NCI-H2081 (cell line): ENCODE results near the gene CBR3.
"Not testable (repeated sequence)": the region's sequence is repeated elsewhere in the genome, so short reads cannot be mapped to it uniquely, and the experiment has no call there.

Experiments used
- DNase-seq, 2 experiments: peaks; one replicate each; lab custom pipeline; 2025; lab: John Stamatoyannopoulos, UW

CBR3 gene

GRCh38 chr21:36120304-36120888 lies 14.5 kb upstream of the CBR3 start:
- no peak for DNase-seq

DNA sequence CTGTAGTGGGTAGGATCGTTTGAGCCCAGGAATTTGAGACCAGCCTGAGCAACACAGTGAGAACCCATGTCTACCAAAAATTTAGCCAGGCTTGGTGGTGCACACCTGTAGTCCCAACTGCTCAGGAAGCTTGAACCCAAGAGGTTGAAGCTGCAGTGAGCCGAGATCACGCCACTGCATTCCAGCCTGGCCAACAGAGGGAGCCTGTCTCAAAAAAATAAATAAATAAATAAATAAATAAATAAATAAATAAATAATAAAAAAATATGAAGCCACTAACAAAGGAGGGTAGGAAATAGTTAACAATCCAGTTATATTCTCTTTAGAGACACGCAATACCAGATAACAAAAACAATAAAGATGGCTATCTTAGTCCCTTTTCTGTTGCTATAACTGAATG lies 11.9 kb upstream of the CBR3 start:
- no peak for DNase-seq

DNA sequence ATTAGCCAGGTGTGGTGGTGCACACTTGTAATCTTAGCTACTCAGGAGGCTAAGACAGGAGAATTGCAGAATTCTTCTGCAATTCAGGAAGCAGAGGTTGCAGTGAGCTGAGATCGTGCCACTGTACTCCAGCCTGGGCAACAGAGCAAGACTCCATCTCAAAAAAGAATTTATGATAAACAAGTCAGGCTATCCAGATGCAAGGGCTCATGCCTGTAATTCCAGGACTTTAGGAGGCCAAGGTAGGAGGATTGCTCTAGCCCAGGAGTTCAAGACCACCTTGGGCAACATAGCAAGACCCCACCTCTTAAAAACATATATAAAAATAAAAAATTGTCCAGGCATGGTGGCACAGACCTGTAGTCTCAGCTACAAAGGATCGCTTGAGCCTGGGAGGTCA lies 10.5 kb upstream of the CBR3 start:
- DNase-seq = no peak

DNA sequence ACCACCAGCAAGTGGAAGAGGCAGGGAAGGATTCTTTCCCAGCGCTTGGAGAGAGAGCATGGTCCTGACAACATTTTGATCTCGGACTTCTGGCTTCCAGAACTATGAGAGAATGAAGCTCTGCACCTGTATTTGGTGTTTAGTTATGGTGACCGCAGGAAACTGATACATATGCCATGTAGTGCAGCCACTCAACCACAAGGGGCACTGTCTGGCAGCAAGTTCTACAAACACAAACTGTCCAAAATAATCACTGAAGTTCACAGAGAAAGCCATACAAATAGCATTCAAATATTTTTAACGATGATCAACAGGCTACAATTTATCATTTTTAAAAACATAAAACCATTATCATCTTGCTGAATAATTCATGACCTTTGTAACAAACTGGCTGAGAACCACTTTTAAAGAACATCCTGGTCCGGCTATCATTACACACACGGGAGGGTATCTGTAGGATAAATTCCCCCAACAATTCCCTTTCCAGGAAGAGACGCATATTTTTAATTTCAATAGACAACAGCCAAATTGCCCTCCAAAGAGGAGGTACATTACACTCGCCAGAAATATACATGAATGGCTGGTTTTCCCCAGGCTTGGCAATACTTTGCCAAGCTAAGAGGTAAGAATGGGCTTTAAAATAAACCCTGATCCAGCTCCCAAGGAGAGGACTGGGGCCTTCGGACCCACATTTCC lies 9.2 kb upstream of the CBR3 start:
- DNase-seq = peak in 1 of 2 experiments; percentile 37

GRCh38 chr21:36126208-36126565 lies 8.7 kb upstream of the CBR3 start:
- no peak for DNase-seq

GRCh38 chr21:36126621-36127110 lies 8.2 kb upstream of the CBR3 start:
- DNase-seq = no peak

DNA sequence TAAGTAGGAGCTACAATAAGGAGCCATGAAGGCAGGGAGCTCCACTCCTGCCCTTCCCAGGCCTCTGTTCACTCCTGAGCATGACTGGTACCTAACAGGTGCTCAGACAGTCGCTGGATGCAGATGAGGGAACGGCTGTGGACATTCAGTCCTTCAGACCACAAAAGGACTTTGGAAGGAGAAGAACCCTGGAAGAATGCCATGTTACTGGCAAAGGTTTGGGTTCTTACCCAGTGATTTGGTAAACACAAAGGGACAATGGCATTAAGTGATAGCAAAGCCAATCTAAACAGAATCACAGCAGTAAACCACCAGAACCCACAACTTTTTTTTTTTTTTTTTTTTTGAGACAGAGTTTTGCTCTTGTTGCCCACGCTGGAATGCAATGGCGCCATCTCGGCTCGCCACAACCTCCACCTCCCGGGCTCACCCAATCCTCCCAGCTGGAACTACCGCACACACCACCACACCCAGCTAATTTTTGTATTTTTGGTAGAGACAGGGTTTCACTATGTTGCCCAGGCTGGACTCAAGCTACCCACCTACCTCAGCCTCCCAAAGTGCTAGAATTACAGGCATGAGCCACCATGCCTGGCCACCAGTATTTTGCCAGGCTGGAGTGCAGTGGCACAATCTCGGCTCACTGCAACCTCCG lies 7.5 kb upstream of the CBR3 start:
- DNase-seq = no peak

- DNase-seq = no peak
Observed at GRCh38 chr21:36127977-36128376, 6.9 kb upstream of the CBR3 start.

GRCh38 chr21:36129219-36129618 lies 5.7 kb upstream of the CBR3 start:
- DNase-seq = no peak

DNA sequence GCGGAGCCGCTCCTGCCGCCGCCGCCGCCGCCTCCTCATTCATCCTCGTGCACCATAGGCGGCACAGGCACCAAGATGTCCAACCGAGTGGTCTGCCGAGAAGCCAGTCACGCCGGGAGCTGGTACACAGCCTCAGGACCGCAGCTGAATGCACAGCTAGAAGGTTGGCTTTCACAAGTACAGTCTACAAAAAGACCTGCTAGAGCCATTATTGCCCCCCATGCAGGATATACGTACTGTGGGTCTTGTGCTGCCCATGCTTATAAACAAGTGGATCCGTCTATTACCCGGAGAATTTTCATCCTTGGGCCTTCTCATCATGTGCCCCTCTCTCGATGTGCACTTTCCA lies 4.5 kb upstream of the CBR3 start:
- DNase-seq = not testable (repeated sequence)

- not testable (repeated sequence) for DNase-seq
Observed at GRCh38 chr21:36130839-36131238, 4.0 kb upstream of the CBR3 start.

- DNase-seq = no peak
Observed at GRCh38 chr21:36132696-36133095, 2.2 kb upstream of the CBR3 start.

DNA sequence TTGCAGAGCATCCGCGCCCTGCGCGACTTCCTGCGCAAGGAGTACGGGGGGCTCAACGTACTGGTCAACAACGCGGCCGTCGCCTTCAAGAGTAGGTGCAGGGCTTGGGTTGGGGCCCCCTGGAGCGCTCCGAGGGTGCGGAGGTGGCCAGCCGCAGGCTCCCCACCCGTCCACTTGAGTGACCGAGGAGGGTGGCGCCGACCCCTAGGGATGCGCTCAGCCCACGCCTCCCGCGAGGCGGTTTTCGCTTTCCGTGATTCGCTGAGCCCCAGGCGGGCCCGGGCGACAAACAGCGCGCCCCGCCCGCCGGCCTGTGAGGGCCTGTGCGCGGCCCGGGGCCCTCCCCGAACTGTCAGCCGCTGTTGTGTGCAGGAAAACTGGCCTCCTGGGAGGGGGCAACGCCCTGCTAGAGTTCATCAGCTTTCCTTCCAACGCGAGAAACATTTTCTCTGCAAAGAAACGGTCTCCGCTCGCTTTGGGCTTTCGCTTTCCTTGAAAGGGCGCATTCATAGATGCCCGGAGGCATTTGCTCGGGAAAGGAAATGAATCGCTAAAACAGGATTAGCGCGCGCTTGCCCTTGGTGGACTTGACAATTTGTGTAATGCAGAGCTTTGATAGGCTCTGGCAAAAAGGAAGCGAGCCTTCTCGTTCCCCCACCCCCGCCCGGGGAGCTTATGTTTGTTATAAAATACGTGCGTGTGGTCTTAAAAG lies 668 bp downstream of the CBR3 start:
- peak; percentile 52 to 75 for DNase-seq

DNA sequence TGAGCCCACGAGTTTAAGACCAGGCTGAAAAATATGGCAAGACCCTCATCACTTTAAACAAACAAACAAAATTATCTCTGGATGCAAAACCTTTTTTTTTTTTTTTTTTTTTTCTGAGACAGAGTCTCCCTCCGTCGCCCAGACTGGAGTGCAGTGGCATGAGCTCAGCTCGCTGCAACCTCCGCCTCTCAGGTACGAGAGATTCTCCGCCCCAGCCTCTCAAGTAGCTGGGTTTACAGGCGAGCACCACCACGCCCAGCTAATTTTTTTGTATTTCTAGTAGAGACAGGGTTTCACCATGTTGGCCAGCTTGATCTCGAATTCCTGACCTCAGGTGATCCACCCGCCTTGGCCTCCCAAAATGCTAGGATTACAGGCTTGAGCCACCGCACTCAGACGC lies 4.9 kb downstream of the CBR3 start:
- DNase-seq = not testable (repeated sequence)

GRCh38 chr21:36141513-36141925 lies 6.6 kb downstream of the CBR3 start:
- DNase-seq = peak; percentile 95

- DNase-seq = not testable (repeated sequence)
Observed at GRCh38 chr21:36144233-36144632, 9.4 kb downstream of the CBR3 start.

DNA sequence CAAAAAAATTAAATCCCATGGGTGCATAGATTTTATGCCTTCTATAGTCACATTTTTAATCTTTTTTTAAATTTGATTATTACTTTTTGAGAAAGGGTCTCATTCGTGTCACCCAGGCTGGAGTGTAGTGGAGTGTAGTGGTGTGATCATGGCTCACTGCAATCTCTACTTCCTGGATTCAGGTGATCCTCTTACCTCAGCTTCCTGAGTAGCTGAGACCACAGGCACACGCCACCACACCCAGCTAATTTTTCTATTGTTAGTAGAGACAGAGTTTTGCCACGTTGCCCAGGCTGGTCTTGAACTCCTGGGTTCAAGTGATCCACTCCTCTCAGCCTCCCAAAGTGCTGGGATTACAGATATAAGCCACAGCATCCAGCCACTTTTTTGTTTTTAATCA lies 10.4 kb downstream of the CBR3 start:
- no peak for DNase-seq

GRCh38 chr21:36147911-36148310 lies 13.0 kb downstream of the CBR3 start:
- no peak for DNase-seq

DNA sequence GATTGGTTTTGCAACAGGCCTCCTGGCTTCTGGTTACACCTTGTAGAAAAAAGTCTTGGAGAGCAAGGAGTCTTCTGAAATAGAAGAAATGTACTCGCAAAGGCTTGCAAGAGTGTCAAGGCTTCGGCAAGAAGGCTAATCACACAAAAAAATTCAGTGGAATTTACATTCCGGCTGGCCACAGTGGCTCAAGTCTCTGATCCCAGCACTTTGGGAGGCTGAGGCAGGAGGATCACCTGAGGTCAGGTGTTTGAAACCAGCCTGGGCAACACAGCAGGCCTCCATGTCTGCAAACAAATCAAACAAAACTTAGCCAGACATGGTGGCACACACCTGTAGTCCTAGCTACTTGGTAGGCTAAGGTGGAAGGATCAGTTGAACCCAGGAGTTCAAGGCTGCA lies 14.0 kb downstream of the CBR3 start:
- DNase-seq = no peak

GRCh38 chr21:36149788-36150711 lies 15.2 kb downstream of the CBR3 start:
- DNase-seq = no peak

DNA sequence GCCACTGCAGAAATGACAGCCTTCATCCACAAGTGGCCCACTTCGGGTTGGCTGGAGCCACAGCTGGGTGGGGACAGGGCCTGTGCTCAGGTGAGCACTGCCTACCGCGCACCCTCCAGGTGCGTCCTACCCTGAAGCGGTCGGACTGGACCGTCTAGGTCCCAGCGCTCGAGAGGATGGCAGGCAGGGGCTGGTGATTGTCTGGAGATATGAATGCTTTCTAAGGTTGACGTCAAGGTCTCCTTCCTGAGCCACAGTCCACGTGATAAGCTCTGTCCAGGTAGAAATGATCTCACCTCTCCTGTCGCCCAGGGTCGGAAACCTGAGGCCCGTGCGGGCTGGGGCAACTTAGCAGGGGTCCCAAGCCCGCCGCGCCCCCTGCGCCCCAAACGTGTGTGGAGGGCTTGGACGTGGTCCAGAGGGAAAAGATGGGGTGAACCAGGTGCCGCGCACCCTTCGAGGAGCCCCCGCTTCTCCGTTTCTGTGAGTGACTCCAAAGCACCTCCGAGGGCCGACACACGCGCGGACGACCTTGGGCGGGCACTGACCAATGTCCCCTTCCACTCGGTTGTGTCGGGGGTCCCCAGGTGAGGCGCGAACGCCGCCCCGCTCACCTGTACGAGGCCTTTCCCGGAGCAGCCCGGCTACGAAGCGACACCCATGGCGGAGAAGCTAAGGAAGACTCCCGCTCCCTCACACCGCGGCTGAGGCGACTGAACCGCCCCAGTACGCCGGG lies 20.9 kb downstream of the CBR3 start:
- no peak for DNase-seq
